Activated T-helper 17 cell treated with anti-CD3 and anti-CD28 coated beads, Interleukin-2, amount 50 U/mL, for 72 hours (primary cell): Measurements from ENCODE around the gene AREG. TPM values are rescaled to one million over a fixed set of nuclear protein-coding genes. Genes with fewer than 3 reads are reported as not detected.
"Not testable (repeated sequence)": the region's sequence is repeated elsewhere in the genome, so short reads cannot be mapped to it uniquely, and the experiment has no call there.

Source experiments
- ATAC-seq: fragments of 150-1000 bp; cut with Tn5 transposase; replicated peaks from 2 replicates; pipeline ENCODE4 v1.10.0; 2021; ENCODE audit warnings: mild to moderate bottlenecking, moderate library complexity
- H3K27ac Mint-ChIP-seq: one replicate; pipeline ENCODE4 v1.8.0; 2022; ENCODE audit warnings: mixed read lengths
- H3K27me3 Mint-ChIP-seq: one replicate; pipeline ENCODE4 v1.8.0; 2022; ENCODE audit warnings: mixed read lengths
- H3K36me3 Mint-ChIP-seq: one replicate; pipeline ENCODE4 v1.8.0; 2022; ENCODE audit warnings: low read depth, mild to moderate bottlenecking, mixed read lengths
- H3K4me1 Mint-ChIP-seq: one replicate; pipeline ENCODE4 v1.8.0; 2022; ENCODE audit warnings: mixed read lengths
- H3K4me3 Mint-ChIP-seq: one replicate; pipeline ENCODE4 v1.8.0; 2022; ENCODE audit warnings: mild to moderate bottlenecking, mixed read lengths
- H3K9me3 Mint-ChIP-seq: one replicate; pipeline ENCODE4 v1.8.0; 2022; ENCODE audit warnings: mixed read lengths
- total RNA-seq, 2 donors: library from RNA; stranded (reverse); gene quantifications; one replicate each; pipeline ENCODE4 v1.2.3, GENCODE V29; 2022

AREG gene, protein sequence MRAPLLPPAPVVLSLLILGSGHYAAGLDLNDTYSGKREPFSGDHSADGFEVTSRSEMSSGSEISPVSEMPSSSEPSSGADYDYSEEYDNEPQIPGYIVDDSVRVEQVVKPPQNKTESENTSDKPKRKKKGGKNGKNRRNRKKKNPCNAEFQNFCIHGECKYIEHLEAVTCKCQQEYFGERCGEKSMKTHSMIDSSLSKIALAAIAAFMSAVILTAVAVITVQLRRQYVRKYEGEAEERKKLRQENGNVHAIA
- total RNA-seq, result under 1 TPM; 0.80 to 0.85 TPM

DNA sequence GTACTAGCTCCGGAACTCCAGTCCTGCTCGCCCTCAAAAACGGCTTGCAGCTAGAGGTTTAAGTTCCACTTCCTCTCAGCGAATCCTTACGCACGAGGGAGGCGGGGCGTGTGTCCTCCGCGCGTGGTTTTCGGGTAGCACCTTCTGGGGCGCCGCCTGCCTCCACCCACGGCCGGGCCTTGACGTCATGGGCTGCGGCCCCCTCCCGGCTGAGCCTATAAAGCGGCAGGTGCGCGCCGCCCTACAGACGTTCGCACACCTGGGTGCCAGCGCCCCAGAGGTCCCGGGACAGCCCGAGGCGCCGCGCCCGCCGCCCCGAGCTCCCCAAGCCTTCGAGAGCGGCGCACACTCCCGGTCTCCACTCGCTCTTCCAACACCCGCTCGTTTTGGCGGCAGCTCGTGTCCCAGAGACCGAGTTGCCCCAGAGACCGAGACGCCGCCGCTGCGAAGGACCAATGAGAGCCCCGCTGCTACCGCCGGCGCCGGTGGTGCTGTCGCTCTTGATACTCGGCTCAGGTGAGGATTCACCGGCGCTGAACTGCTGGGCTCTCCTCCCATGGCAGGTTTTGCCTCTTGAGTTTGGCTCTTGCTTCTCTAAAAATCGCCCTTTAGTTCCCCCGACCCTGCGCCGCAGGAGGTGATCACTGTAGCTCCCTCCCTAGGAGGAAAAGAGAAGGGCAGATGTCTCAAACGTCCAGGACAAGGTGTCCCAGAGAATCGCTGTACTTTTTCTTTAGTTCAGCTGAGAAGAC is at the start of gene AREG:
Gene AREG (plus strand): TSS at position 246 of the 752 bp plus-strand sequence. CDS start 210 bp downstream, at position 456.
- Mint-ChIP-seq H3K27ac (peak within 1 kb of the TSS; percentile 88), H3K4me3 (peak within 1 kb of the TSS; percentile 91), H3K27me3 (no peaks in the 10 kb centered on the region), H3K9me3 (no peaks in the 10 kb centered on the region), H3K36me3 (peaks cover 16% of the 10 kb centered on the region), H3K4me1 (peaks cover 6% of the 10 kb centered on the region)
- peak; percentile 88 for ATAC-seq

DNA sequence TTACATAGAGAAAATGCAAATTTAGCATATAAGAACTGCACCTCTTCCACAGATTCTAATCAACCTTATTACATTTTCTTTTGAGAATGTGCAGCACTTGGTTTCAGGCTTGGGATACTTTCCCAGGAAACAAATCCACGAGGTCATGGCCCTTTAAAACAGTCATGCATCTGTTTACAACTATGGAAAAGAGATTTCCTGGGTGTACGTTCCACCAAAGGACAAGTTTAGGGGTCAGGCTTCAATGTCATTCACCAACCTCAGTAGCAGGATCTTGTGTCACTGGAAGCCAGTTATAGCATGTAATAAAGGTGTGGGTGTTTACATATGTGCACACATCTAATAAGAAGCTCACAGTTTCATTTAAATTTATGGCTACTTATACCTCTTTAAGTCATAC is 49.3 kb upstream of the AREG start:
- Mint-ChIP-seq H3K9me3 (no peaks in the 10 kb centered on the region), H3K36me3 (no peaks in the 10 kb centered on the region), H3K27ac (no peak overlapping the region), H3K4me3 (no peak overlapping the region), H3K27me3 (no peaks in the 10 kb centered on the region), H3K4me1 (peaks cover 6% of the 10 kb centered on the region)
- ATAC-seq, result no peak

DNA sequence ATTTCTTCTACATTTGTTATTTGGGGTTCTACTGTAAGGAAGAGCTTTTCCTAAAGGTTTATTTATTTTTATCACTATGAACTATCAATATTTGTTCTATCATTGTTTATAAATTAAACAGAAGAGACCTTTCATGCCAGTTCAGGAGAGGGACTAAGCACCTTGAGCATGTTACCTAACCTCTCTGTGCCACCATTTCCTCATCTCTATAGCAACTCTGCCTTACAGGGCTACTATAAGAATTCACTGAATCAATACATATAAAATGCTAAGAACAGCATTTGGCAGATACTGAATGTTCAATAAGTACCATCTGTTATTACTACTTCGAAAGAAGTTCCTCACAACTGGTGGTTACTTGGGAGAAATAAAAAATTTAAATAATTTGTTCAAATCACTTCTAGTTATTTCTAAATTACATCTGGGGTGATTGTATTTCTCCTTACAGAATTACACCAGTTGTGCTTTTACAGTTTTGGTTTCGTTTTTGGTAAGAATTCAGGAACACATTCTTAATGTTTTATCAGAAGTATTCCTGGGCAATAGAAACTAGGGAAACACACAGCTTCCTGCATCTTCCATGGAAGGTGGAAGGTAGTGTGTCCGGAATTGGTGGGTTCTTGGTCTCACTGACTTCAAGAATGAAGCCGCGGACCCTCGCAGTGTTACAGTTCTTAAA is 47.0 kb upstream of the AREG start:
- Mint-ChIP-seq H3K4me1 (peaks cover 6% of the 10 kb centered on the region), H3K4me3 (peak overlapping the region; percentile 96), H3K27me3 (no peaks in the 10 kb centered on the region), H3K27ac (peak overlapping the region; percentile 95), H3K36me3 (no peaks in the 10 kb centered on the region), H3K9me3 (no peaks in the 10 kb centered on the region)
- ATAC-seq, result peak; percentile 71

DNA sequence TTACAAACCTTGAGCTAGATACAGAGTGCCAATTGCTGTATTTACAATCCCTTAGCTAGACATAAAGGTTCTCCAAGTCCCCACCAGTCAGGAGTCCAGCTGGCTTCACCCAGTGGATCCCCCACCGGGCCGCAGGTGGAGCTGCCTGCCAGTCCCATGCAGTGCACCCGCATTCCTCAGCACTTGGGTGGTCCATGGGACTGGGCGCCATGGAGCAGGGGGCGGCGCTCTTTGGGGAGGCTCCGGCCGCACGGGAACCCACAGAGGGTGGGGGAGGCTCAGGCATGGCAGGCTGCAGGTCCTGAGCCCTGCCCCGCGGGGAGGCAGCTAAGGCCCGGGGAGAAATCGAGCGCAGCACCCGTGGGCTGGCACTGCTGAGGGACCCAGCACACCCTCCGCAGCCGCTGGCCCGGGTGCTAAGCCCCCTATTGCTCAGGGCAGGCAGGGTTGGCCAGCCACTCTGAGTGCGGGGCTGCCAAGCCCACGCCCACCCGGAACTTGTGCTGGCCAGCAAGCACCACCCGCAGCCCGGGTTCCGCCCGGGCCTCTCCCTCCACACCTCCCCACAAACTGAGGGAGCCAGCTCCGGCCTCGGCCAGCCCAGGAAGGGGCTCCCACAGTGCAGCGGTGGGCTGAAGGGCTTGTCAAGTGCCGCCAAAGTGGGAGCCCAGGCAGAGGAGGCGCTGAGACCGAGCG is 45.9 kb upstream of the AREG start:
- not testable (repeated sequence) for H3K9me3 Mint-ChIP-seq, H3K4me1 Mint-ChIP-seq, H3K27ac Mint-ChIP-seq, H3K27me3 Mint-ChIP-seq, H3K36me3 Mint-ChIP-seq, ATAC-seq
- peak overlapping the region; percentile 96 for H3K4me3 Mint-ChIP-seq

GRCh38 chr4:74400395-74400794 is 44.5 kb upstream of the AREG start:
- Mint-ChIP-seq H3K4me1 (peaks cover 6% of the 10 kb centered on the region), H3K9me3 (no peaks in the 10 kb centered on the region), H3K4me3 (no peak overlapping the region), H3K27ac (no peak overlapping the region), H3K27me3 (no peaks in the 10 kb centered on the region), H3K36me3 (no peaks in the 10 kb centered on the region)
- no peak for ATAC-seq

DNA sequence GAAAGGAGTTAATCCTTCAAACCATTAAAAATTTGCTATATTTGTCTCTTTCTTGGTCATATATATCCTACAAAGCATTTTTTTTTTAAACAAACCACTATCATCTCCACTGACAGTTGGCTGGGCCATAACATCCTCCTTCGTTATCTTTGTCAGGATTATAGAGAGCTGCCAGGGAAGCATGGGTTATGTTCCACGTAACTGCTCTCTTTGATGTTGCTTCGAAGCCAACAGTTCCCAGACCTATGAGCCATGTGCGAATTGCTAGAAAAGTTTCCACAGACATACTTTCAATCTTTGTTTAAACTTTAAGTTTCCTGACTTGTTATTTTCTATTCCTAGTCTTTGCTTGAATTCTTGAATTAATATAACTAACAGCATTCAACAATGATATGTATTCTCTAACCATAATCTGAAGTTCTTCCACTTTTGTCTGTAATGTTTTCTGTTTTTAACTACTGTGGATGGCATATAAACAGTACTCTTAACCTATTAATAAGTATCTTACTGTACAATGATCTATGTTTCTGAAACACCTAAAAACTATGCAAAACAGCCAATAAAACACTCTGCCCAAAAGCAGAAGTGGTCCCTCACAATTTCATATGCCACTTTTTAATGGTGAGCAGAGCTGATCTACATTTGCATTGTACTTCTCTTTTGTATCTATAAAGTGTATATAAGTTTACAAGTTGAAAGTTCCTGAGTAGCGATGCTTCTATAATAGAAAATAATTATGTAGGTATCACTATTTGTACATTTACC is 42.1 kb upstream of the AREG start:
- H3K4me3 Mint-ChIP-seq, result no peak overlapping the region
- no peak for ATAC-seq
- no peaks in the 10 kb centered on the region for H3K9me3 Mint-ChIP-seq
- H3K36me3 Mint-ChIP-seq, result no peaks in the 10 kb centered on the region
- H3K27ac Mint-ChIP-seq, result no peak overlapping the region
- no peaks in the 10 kb centered on the region for H3K27me3 Mint-ChIP-seq
- H3K4me1 Mint-ChIP-seq, result peaks cover 6% of the 10 kb centered on the region

DNA sequence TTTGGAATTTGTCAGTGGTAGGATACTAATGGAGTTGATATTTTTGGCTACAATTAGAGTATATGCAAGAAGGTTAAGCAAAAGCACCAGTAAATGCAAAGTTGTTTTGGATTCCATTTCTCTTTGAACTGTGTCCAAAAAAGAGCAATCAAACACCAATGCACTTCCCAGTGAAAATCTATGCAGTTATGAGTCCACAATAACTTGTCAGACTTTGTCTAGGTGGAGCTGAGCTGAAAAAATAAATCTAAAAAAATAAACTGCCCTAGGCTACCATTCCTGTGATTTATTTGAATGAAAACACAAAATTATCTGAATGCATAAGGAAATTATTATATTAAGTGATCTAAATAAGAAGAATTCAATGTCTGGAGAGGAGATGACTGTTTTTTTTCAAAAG is 37.0 kb upstream of the AREG start:
- Mint-ChIP-seq H3K4me1 (no peaks in the 10 kb centered on the region), H3K27me3 (no peaks in the 10 kb centered on the region), H3K9me3 (no peaks in the 10 kb centered on the region), H3K36me3 (no peaks in the 10 kb centered on the region), H3K27ac (no peak overlapping the region), H3K4me3 (no peak overlapping the region)
- ATAC-seq, result no peak

DNA sequence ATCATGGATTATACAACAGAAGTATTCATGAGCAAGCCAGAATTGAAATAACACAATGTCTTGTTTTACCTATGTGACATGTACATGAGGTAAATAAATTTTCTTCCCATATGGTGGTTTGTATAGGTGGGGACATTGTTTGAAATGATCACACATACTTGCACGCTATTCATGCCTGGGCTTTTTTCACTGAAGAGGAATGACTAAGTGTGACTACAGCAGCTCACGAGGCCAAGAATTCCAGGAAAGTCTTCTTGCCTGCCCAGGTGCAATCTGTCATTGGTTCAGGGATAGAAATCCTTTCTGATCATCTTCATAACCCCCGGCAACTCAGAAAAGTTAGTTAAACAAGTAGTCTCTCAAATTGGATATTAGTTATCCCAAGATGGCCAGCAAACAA is 36.3 kb upstream of the AREG start:
- ATAC-seq, result no peak
- Mint-ChIP-seq H3K9me3 (no peaks in the 10 kb centered on the region), H3K36me3 (no peaks in the 10 kb centered on the region), H3K4me3 (no peak overlapping the region), H3K27me3 (no peaks in the 10 kb centered on the region), H3K27ac (no peak overlapping the region), H3K4me1 (no peaks in the 10 kb centered on the region)

DNA sequence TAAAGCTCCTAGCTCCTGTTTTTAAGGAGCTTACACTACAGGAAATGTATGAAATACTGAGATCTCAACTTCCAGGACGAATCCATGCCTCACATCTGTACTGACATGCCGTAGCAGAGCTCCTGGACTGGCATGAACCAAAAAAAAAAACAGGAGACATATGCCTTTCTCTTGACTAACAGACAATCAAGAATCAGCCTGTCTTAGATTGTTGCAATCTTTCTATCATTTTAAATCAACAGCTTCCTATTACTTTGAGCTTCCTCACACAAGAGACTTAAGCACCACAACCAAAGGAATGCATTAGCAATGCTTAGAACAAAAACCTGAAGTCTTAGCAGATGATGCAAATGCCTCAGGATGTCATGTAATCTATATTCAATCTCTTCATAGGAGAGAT is 34.7 kb upstream of the AREG start:
- Mint-ChIP-seq H3K36me3 (no peaks in the 10 kb centered on the region), H3K9me3 (no peaks in the 10 kb centered on the region), H3K27me3 (no peaks in the 10 kb centered on the region), H3K4me1 (no peaks in the 10 kb centered on the region), H3K4me3 (no peak overlapping the region), H3K27ac (no peak overlapping the region)
- no peak for ATAC-seq

DNA sequence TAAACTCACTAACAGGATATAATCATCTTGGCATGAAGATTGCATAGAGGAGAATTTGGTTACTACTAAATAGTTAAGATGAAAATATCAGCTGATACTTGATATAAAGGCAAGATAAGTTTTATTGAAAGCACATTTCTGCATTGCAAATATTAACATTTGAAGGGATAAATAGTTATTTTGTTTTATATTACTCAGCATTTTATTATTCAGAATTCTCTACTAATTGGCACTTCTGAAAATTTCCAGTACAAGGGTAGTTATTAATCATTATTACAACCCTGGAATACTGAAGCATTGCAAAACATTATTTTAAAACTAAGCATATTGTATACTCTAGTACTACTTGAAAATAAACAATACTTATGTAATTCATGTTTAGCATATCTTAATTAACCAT is 32.7 kb upstream of the AREG start:
- Mint-ChIP-seq H3K27me3 (peaks cover 6% of the 10 kb centered on the region), H3K9me3 (no peaks in the 10 kb centered on the region), H3K36me3 (no peaks in the 10 kb centered on the region), H3K4me1 (no peaks in the 10 kb centered on the region), H3K27ac (no peak overlapping the region), H3K4me3 (no peak overlapping the region)
- no peak for ATAC-seq

DNA sequence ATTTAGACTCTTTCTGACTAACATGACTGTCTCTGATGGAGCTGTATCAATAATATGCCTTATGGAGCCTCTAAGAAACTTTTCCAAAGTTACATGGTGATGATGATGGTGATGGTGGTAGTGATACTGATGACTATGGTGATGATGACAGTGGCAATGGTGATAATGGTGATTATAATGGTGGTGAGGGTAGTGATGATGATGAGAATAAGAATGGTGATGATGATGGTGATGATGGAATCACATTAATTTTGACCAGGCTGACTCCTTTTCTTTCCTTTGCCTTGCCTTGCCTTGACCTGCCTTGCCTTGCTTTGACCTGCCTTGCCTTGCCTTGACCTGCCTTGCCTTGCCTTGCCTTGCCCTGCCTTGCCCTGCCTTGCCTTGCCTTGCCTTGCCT is 31.7 kb upstream of the AREG start:
- Mint-ChIP-seq H3K27ac (no peak overlapping the region), H3K9me3 (no peaks in the 10 kb centered on the region), H3K27me3 (peaks cover 12% of the 10 kb centered on the region), H3K36me3 (no peaks in the 10 kb centered on the region), H3K4me1 (no peaks in the 10 kb centered on the region), H3K4me3 (no peak overlapping the region)
- no peak for ATAC-seq

- peaks cover 18% of the 10 kb centered on the region for H3K27me3 Mint-ChIP-seq
Observed at GRCh38 chr4:74414149-74414809, 30.7 kb upstream of the AREG start.

GRCh38 chr4:74415602-74416300 is 29.2 kb upstream of the AREG start:
- H3K27ac Mint-ChIP-seq, result no peak overlapping the region
- H3K4me3 Mint-ChIP-seq, result no peak overlapping the region
- no peaks in the 10 kb centered on the region for H3K4me1 Mint-ChIP-seq
- H3K9me3 Mint-ChIP-seq, result no peaks in the 10 kb centered on the region
- no peaks in the 10 kb centered on the region for H3K36me3 Mint-ChIP-seq
- ATAC-seq, result no peak
- H3K27me3 Mint-ChIP-seq, result peaks cover 18% of the 10 kb centered on the region

More at GRCh38 chr4:74414149-74414809, 30.7 kb upstream of the AREG start:
- no peak overlapping the region for H3K27ac Mint-ChIP-seq
- no peaks in the 10 kb centered on the region for H3K4me1 Mint-ChIP-seq
- no peak for ATAC-seq
- no peaks in the 10 kb centered on the region for H3K36me3 Mint-ChIP-seq
- H3K9me3 Mint-ChIP-seq, result no peaks in the 10 kb centered on the region
- no peak overlapping the region for H3K4me3 Mint-ChIP-seq
